ENCODE measurements around the gene ZNF385A. TPM values are rescaled to one million over a fixed set of nuclear protein-coding genes. Genes with fewer than 3 reads are reported as not detected.

Gene ZNF385A
- total and polyA plus RNA-seq, 2 of the 8 experiments (the other 6 are each of a cell fraction or from before 2014, with no cell fraction given) = 5.2 to 14.3 TPM

DNA sequence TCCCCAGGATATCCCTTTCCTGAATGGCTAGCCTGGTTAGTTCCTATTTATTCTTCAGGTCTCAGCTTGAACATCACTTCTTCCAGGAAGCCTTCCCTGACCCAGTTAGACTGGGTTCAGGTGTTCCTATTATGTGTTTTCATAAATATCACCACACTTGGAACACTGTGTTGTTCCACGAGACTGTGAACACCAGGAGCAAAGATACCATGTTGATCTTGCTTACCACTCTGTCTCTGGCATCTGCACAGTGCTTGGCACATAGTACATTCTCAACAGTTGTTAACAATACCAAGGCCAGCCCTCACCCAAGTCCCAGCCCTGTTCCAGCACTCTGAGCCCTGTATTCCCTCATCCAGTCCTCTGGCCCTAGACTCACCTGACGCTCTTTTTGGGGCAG is 13.7 kb upstream of the ZNF385A start:
- 86% methylated on average over 2 of the region's 2 CpGs; no CpG with 5 or more reads in 1 of the 2 experiments for WGBS, 2 experiments (ENCODE audit: extremely low coverage in 1 of 2, insufficient coverage in 1 of 2, insufficient read length in 1 of 2, insufficient replicate concordance in 2 of 2, low coverage in 1 of 2, low lambda C conversion rate in 2 of 2, missing lambda C conversion rate in 1 of 2)
- Histone ChIP-seq H3K79me1 (ENCODE audit: low read depth, low read length) (no peaks in the 10 kb centered on the region), H3K4me1 (replicated peaks in 1 of 4; ENCODE audit: control insufficient read depth in 3 of 4, insufficient read depth in 4 of 4, low read length in 3 of 4) (peaks cover 0 to 7% (median 6%) of the 10 kb centered on the region in 4 experiments; a peak in 5 of 7 replicates), H2BK12ac (ENCODE audit: low read depth, low read length) (no peak overlapping the region), H3K79me2 (ENCODE audit: control insufficient read depth in 1 of 2, insufficient read depth in 2 of 2, low read length in 2 of 2) (no peaks in the 10 kb centered on the region), H3K36me3 (ENCODE audit: control insufficient read depth in 2 of 4, insufficient read depth in 4 of 4, low read length in 3 of 4) (peaks cover 6 to 27% (median 11%) of the 10 kb centered on the region in 4 experiments; a peak in 7 of 8 replicates), H4K8ac (ENCODE audit: extremely low read depth, insufficient read depth, low read length) (no peak overlapping the region), H2BK15ac (ENCODE audit: low read length) (no peak overlapping the region), H4K20me1 (replicated peaks in 1 of 2; ENCODE audit: control insufficient read depth in 1 of 2, insufficient read depth in 2 of 2, low read length in 2 of 2) (peaks cover 0 to 2% of the 10 kb centered on the region in 2 experiments), H4K5ac (ENCODE audit: insufficient read length, low read depth, low read length) (no peak overlapping the region), H3K18ac (ENCODE audit: extremely low read depth, low read length) (no peak overlapping the region), H3K4me2 (ENCODE audit: insufficient read depth in 1 of 2, low read depth in 2 of 2, low read length in 2 of 2) (no peak overlapping the region), H3K9ac (replicated peaks in 1 of 4; ENCODE audit: extremely low read depth in 1 of 4, low read depth in 3 of 4, low read length in 3 of 4) (peak overlapping the region in 1 of 4 experiments; percentile 25; a peak in 1 of 7 replicates), H3K4me3 (ENCODE audit: extremely low read depth in 1 of 4, insufficient read depth in 2 of 4, low read depth in 3 of 4, low read length in 4 of 4) (no peak overlapping the region), H2BK20ac (ENCODE audit: low read length) (no peak overlapping the region), H3K9me3 (ENCODE audit: insufficient read depth in 2 of 2, low read depth in 1 of 2, low read length in 1 of 2) (no peaks in the 10 kb centered on the region), H2BK5ac (ENCODE audit: low read depth, low read length) (no peak overlapping the region), H3K23me2 (ENCODE audit: low read depth, low read length) (no peaks in the 10 kb centered on the region), H4K91ac (replicated peaks; ENCODE audit: insufficient read length, low read length) (no peak overlapping the region), H3K27ac (ENCODE audit: low read depth, low read length) (no peak overlapping the region), H2AK5ac (ENCODE audit: low read depth, low read length) (no peak overlapping the region), H3K23ac (ENCODE audit: insufficient read length) (no peak overlapping the region), H3K27me3 (replicated peaks in 1 of 4; ENCODE audit: control insufficient read depth in 3 of 4, extremely low read depth in 1 of 4, insufficient read depth in 3 of 4, low read length in 3 of 4) (no peaks in the 10 kb centered on the region), H2BK120ac (replicated peaks; ENCODE audit: low read depth, low read length) (no peak overlapping the region), H3K56ac (replicated peaks; ENCODE audit: insufficient read length, low read depth, low read length) (no peak overlapping the region), H3K14ac (ENCODE audit: insufficient read length) (no peak overlapping the region), H3K4ac (replicated peaks; ENCODE audit: insufficient read length, low read depth, low read length) (no peak overlapping the region), H2AFZ (ENCODE audit: low read length) (no peak overlapping the region)
- TF ChIP-seq BACH1 (IDR thresholded peaks at IDR 0.05; ENCODE audit: low read length) (no peak), CHD1 (IDR thresholded peaks at IDR 0.05; ENCODE audit: low read depth, low read length) (no peak), CREB1 (IDR thresholded peaks at IDR 0.05) (no peak), GABPA (IDR thresholded peaks at IDR 0.05; ENCODE audit: borderline replicate concordance, insufficient read depth, low read length) (no peak), BCL11A (IDR thresholded peaks at IDR 0.05; ENCODE audit: low read depth in 2 of 2, low read length in 2 of 2) (no peak), SP4 (IDR thresholded peaks at IDR 0.05; ENCODE audit: low read length) (no peak), SIX5 (IDR thresholded peaks at IDR 0.05; ENCODE audit: low read depth, low read length) (no peak), JUND (IDR thresholded peaks at IDR 0.05; ENCODE audit: low read length) (no peak), EZH2 (IDR thresholded peaks at IDR 0.05; ENCODE audit: low read depth, low read length, severe bottlenecking) (no peak), RXRA (IDR thresholded peaks at IDR 0.05; ENCODE audit: insufficient read depth, low read depth, low read length) (no peak), SP1 (IDR thresholded peaks at IDR 0.05; ENCODE audit: low read depth, low read length) (no peak)
- TF ChIP-seq, protein P1, sequence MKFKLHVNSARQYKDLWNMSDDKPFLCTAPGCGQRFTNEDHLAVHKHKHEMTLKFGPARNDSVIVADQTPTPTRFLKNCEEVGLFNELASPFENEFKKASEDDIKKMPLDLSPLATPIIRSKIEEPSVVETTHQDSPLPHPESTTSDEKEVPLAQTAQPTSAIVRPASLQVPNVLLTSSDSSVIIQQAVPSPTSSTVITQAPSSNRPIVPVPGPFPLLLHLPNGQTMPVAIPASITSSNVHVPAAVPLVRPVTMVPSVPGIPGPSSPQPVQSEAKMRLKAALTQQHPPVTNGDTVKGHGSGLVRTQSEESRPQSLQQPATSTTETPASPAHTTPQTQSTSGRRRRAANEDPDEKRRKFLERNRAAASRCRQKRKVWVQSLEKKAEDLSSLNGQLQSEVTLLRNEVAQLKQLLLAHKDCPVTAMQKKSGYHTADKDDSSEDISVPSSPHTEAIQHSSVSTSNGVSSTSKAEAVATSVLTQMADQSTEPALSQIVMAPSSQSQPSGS (IDR thresholded peaks at IDR 0.05; ENCODE audit: low read length) = no peak
- ChIA-PET POLR2A (ENCODE audit: partially characterized antibody) (interaction anchor here (1.4 to 2.1 kb wide), 2 partner anchors 20 to 30 kb away, joined by 4 to 7 read pairs; no protein-coding TSS in a partner anchor), CTCF (ENCODE audit: partially characterized antibody) (interaction anchor here (0.6 to 12.3 kb wide), 15 partner anchors 11 to 1339 kb away, joined by 3 to 742 read pairs (median 9); partner anchors contain the start of genes ITGA5 and ZNF385A)
- no peak for FAIRE-seq
- no peak for DNase-seq (ENCODE audit: low read depth in 1 of 2, low spot score in 2 of 2)
